Measurements from ENCODE around the gene ASPSCR1.

GRCh38 chr17:82055965-82056728, 78.7 kb downstream of the ASPSCR1 start:
- no peak for TF ChIP-seq POLR2AphosphoS5 (IDR thresholded peaks at IDR 0.05)
- no peak for TF ChIP-seq CTCF (IDR thresholded peaks at IDR 0.05)
- TF ChIP-seq POLR2A (IDR thresholded peaks at IDR 0.05) = no peak

All from gastroesophageal sphincter (tissue), 3 donors.